Measurements from ENCODE around the gene SORL1. TPM values are rescaled to one million over a fixed set of nuclear protein-coding genes. Genes with fewer than 3 reads are reported as not detected.

The SORL1 gene
- total and polyA plus RNA-seq, 9 of the 15 experiments (the other 6 are each of a cell fraction or from before 2014, with no cell fraction given): 0.01 to 0.66 TPM; not detected in 7

DNA sequence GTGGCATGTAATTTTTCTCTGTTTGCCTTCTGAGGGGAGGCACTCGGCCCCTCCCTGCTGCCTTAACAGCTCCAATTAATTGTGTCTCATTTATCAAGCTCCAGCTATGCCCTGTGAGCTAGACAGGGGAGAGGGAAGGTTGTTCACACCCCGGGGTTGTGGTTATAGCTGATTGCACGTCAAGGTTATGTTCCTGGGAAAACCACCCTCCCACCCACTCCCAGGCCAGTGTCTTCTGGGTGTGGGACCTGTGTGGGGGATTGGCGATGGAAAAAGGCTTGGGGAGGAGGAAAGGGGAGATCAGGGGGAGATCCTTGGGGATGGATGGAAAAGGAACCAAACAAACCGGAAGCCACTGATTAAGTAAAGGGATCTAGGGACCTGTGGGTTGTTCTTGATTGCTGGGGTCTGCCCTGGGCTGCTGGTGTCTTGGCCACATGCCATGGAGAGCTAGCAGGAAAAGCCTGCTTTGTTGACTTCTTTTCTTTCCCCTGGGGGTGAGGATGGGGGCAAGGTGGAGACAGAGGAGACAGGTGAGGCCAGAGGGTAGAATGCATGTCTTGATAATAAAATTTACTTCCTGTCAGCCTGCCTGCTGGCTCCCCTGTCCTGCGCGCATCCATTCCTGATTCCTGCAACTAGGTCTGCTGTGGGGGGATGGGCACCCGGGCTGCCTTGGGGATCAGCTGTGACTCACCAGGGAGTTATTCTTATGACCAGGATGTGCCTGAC is 14.1 kb downstream of the SORL1 start (continued):
- no peak for TF ChIP-seq FOSL1 (tag; conservative IDR thresholded peaks at IDR 0.05)
- no peak for TF ChIP-seq ZNF445 (CRISPR knock-in tag; IDR thresholded peaks at IDR 0.05; ENCODE audit: low read depth)
- no peak for TF ChIP-seq POLR2G (IDR thresholded peaks at IDR 0.05; ENCODE audit: low read depth, low read length)
- TF ChIP-seq HDGF (IDR thresholded peaks at IDR 0.05): no peak
- no peak for TF ChIP-seq HOXB6 (CRISPR knock-in tag; IDR thresholded peaks at IDR 0.05; ENCODE audit: borderline replicate concordance)
- TF ChIP-seq, protein P1, sequence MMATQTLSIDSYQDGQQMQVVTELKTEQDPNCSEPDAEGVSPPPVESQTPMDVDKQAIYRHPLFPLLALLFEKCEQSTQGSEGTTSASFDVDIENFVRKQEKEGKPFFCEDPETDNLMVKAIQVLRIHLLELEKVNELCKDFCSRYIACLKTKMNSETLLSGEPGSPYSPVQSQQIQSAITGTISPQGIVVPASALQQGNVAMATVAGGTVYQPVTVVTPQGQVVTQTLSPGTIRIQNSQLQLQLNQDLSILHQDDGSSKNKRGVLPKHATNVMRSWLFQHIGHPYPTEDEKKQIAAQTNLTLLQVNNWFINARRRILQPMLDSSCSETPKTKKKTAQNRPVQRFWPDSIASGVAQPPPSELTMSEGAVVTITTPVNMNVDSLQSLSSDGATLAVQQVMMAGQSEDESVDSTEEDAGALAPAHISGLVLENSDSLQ (IDR thresholded peaks at IDR 0.05): no peak

DNA sequence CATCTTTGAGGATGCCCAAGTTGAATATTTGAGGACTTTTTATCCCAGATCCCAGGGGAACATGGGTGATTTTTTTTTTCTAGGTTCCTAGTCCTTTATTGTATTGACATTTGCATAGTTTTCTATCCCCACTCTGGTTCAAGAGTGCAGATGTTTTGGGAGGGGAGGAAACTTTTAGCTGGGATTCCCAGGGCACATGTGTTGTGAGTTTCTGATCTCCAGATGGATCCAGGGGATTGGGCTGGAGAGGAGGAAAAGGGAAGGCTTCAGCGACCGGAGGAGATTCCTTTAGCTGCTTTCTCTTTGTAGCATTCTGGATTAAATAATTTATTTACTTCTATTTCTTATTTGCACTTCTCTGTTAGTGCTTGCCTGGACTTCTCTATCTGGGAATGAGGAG is 15.4 kb downstream of the SORL1 start:
- ATAC-seq (no peak), DNase-seq (ENCODE audit: extremely low read depth in 1 of 4, low spot score in 3 of 4) (no peak), FAIRE-seq (no peak)
- intact Hi-C loops (cut with micrococcal nuclease) (no loop called here), in situ Hi-C loops (cut with MboI) (no loop called here)
- BruUV-seq (replicated peaks): no TSS peak
- Histone ChIP-seq H4K20me1 (replicated peaks; ENCODE audit: control insufficient read depth, insufficient read depth, low read length) (no peaks in the 10 kb centered on the region), H3K27me3 (ENCODE audit: control insufficient read depth in 2 of 2, insufficient read depth in 2 of 2, low read length in 2 of 2) (peaks cover 0 to 22% of the 10 kb centered on the region in 2 experiments; a peak in 2 of 5 replicates), H2AFZ (ENCODE audit: low read depth, low read length) (no peak overlapping the region), H3K9me1 (ENCODE audit: control insufficient read depth, insufficient read depth, low read length) (no peaks in the 10 kb centered on the region), H3K27ac (ENCODE audit: extremely low read depth, low read depth, low read length) (no peak overlapping the region), H3K4me2 (ENCODE audit: insufficient read depth, low read length) (no peak overlapping the region), H3K79me2 (ENCODE audit: control insufficient read depth, insufficient read depth, low read length) (no peaks in the 10 kb centered on the region), H3K9me3 (replicated peaks; ENCODE audit: control insufficient read depth, insufficient read depth, low read depth, low read length) (no peaks in the 10 kb centered on the region), H3K9ac (ENCODE audit: insufficient read depth in 1 of 2, low read depth in 2 of 2, low read length in 2 of 2) (no peak overlapping the region), H3K4me3 (no peak overlapping the region), H3K36me3 (ENCODE audit: control insufficient read depth, insufficient read depth, low read length) (no peaks in the 10 kb centered on the region), H3K4me1 (replicated peaks in 1 of 2; ENCODE audit: control insufficient read depth in 2 of 2, insufficient read depth in 2 of 2, low read length in 2 of 2) (no peaks in the 10 kb centered on the region; a peak in 1 of 5 replicates)
- CTCF ChIA-PET (ENCODE audit: low intra/inter-chr PET ratio): no interaction called here
- WGBS (ENCODE audit: insufficient coverage, low coverage, missing lambda C conversion rate): 0% methylated on average over 2 of the region's 2 CpGs
- POLR2A ChIA-PET: interaction anchor here (0.5 kb wide), 1 partner anchor 189 kb away, joined by 4 read pairs; no protein-coding TSS in a partner anchor
- TF ChIP-seq ETV5 (CRISPR knock-in tag; IDR thresholded peaks at IDR 0.05; ENCODE audit: low read depth) (no peak), MEF2A (IDR thresholded peaks at IDR 0.05; ENCODE audit: control insufficient read depth, low read depth, low read length) (no peak), CREBBP (IDR thresholded peaks at IDR 0.05; ENCODE audit: low read depth, low read length) (no peak)
- TF ChIP-seq, protein P2, sequence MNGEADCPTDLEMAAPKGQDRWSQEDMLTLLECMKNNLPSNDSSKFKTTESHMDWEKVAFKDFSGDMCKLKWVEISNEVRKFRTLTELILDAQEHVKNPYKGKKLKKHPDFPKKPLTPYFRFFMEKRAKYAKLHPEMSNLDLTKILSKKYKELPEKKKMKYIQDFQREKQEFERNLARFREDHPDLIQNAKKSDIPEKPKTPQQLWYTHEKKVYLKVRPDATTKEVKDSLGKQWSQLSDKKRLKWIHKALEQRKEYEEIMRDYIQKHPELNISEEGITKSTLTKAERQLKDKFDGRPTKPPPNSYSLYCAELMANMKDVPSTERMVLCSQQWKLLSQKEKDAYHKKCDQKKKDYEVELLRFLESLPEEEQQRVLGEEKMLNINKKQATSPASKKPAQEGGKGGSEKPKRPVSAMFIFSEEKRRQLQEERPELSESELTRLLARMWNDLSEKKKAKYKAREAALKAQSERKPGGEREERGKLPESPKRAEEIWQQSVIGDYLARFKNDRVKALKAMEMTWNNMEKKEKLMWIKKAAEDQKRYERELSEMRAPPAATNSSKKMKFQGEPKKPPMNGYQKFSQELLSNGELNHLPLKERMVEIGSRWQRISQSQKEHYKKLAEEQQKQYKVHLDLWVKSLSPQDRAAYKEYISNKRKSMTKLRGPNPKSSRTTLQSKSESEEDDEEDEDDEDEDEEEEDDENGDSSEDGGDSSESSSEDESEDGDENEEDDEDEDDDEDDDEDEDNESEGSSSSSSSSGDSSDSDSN (IDR thresholded peaks at IDR 0.05; ENCODE audit: borderline replicate concordance in 1 of 2, low read depth in 2 of 2, low read length in 2 of 2): no peak
